GM21390 (cell line): ENCODE results near the gene NIPSNAP3A.

Source experiments
- ATAC-seq: cut with Tn5 transposase; IDR thresholded peaks from one replicate; pipeline ENCODE4 v1.9.1; 2021; ENCODE audit not compliant: unreplicated experiment

NIPSNAP3A gene

DNA sequence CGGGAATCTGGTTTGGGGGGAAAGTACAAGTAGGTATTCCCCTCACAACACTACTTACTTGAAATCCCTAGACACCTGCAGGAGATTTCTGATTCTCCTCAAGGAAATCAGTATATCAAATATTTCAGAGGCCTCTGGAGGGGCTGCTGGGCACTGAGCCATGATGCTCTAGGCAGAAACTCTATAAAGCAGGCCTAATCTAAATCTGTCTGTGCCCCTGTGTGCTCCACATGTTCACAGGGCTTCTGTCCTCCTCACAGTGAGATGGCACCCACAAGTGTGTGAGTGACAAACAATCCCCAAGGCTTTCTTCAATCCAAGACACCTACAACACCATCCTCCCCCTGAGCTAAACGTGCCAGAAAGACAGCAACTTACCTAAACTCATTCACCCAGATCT lies 55.4 kb downstream of the NIPSNAP3A start:
- no peak for ATAC-seq

DNA sequence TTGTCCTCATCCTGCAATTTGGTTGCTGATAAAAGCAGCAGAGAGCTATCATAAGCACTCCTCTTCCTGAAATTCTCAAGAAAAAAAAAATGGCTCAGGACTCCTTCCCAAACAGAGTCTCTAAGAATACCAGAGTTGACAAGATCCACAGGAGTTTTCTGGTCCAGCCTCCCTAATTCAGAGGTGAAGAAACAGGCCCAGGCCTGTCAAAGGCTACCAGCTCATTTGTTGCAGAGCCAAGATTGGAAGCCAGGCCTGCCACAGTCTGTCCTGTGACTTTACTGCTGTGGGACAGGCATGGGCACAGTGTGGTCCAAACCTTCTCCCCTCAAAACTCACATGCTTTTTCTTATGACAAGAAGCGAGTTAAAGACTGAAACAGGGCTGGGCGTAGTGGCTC lies 58.0 kb downstream of the NIPSNAP3A start:
- ATAC-seq = no peak

DNA sequence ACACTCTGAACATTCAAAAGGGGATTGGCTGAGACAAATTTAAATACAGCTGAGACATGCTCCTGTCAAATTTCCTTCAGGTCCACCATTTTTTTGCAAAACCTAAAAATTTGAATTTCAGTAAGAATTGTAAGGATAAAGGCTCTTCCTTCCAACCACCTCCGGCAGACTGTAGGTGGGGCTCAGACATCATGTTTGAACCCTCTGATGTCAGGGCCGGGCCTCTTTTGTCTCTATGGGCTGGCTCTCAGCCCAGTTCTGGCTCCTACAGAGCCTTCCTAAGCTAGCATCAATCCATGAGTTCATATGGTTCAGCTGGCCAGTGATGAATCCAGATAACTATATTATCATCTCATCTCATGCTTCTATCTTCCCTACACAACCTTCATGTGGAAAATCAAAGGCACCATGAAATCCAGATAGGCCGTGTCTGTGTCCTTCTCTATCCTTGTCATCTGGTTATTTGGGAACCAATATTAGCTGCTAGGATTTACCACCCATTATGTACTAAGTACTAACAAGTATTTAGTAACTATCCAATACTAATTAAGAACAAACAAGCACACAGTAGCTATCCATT lies 60.6 kb downstream of the NIPSNAP3A start:
- ATAC-seq = no peak
